ENCODE measurements around the gene DVL1. TPM values are rescaled to one million over a fixed set of nuclear protein-coding genes. Genes with fewer than 3 reads are reported as not detected.

Gene DVL1
- total and polyA plus RNA-seq, 9 of the 15 experiments (the other 6 are each of a cell fraction or from before 2014, with no cell fraction given): 0.62 to 135 (median 24.3) TPM

DNA sequence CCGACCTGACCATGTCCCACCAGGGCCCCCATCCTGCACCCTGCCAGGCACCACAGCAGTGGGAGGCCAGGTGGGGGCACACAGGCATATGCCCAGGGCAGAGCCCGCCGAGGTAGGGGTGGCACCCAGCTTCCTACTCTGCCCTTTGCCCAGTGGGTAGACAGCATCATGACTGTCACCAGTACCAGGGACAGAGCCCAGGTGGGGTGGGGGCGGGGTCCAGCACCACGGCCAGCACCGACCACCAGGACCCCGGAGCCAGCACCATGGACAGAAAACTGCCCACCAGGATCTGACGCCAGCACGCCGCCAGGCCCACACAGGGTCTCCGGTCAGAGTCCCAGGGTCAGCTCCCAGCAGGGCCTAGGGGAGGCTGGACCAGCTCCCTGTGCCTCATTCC is 14.4 kb downstream of the DVL1 start (continued):
- TF ChIP-seq, protein P1, sequence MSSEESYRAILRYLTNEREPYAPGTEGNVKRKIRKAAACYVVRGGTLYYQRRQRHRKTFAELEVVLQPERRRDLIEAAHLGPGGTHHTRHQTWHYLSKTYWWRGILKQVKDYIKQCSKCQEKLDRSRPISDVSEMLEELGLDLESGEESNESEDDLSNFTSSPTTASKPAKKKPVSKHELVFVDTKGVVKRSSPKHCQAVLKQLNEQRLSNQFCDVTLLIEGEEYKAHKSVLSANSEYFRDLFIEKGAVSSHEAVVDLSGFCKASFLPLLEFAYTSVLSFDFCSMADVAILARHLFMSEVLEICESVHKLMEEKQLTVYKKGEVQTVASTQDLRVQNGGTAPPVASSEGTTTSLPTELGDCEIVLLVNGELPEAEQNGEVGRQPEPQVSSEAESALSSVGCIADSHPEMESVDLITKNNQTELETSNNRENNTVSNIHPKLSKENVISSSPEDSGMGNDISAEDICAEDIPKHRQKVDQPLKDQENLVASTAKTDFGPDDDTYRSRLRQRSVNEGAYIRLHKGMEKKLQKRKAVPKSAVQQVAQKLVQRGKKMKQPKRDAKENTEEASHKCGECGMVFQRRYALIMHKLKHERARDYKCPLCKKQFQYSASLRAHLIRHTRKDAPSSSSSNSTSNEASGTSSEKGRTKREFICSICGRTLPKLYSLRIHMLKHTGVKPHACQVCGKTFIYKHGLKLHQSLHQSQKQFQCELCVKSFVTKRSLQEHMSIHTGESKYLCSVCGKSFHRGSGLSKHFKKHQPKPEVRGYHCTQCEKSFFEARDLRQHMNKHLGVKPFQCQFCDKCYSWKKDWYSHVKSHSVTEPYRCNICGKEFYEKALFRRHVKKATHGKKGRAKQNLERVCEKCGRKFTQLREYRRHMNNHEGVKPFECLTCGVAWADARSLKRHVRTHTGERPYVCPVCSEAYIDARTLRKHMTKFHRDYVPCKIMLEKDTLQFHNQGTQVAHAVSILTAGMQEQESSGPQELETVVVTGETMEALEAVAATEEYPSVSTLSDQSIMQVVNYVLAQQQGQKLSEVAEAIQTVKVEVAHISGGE (CRISPR knock-in tag; IDR thresholded peaks at IDR 0.05): no peak
- TF ChIP-seq SAFB2 (IDR thresholded peaks at IDR 0.05; ENCODE audit: borderline replicate concordance, low read depth, low read length, severe bottlenecking) (no peak), NCOA1 (IDR thresholded peaks at IDR 0.05; ENCODE audit: low read depth) (peak; percentile 99), ZNF583 (CRISPR knock-in tag; IDR thresholded peaks at IDR 0.05) (no peak), SRSF9 (IDR thresholded peaks at IDR 0.05; ENCODE audit: borderline replicate concordance, low read depth, low read length) (no peak), ZNF431 (CRISPR knock-in tag; IDR thresholded peaks at IDR 0.05) (0 out of 2 replicates have a peak, but pooled peaks have one; percentile 60), SIN3A (IDR thresholded peaks at IDR 0.05; ENCODE audit: borderline replicate concordance in 2 of 2, control insufficient read depth in 1 of 2, low read depth in 2 of 2, low read length in 2 of 2) (peak in 1 of 2 experiments; percentile 99; a peak in 2 of 4 replicates), HDAC1 (IDR thresholded peaks at IDR 0.05) (peak in 1 of 2 experiments; percentile 81; a peak in 2 of 4 replicates), KAT8 (IDR thresholded peaks at IDR 0.05; ENCODE audit: low read depth) (no peak), ILF3 (IDR thresholded peaks at IDR 0.05; ENCODE audit: borderline replicate concordance) (no peak), MTA1 (IDR thresholded peaks at IDR 0.05; ENCODE audit: borderline replicate concordance) (no peak), ZNF444 (CRISPR knock-in tag; IDR thresholded peaks at IDR 0.05) (no peak)
- TF ChIP-seq, protein P2, sequence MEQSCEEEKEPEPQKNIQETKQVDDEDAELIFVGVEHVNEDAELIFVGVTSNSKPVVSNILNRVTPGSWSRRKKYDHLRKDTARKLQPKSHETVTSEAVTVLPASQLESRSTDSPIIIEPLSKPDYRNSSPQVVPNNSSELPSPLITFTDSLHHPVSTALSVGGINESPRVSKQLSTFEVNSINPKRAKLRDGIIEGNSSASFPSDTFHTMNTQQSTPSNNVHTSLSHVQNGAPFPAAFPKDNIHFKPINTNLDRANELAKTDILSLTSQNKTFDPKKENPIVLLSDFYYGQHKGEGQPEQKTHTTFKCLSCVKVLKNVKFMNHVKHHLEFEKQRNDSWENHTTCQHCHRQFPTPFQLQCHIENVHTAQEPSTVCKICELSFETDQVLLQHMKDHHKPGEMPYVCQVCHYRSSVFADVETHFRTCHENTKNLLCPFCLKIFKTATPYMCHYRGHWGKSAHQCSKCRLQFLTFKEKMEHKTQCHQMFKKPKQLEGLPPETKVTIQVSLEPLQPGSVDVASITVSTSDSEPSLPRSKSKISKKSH (CRISPR knock-in tag; IDR thresholded peaks at IDR 0.05): no peak
- TF ChIP-seq, protein P3, sequence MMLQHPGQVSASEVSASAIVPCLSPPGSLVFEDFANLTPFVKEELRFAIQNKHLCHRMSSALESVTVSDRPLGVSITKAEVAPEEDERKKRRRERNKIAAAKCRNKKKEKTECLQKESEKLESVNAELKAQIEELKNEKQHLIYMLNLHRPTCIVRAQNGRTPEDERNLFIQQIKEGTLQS (IDR thresholded peaks at IDR 0.05): no peak
- TF ChIP-seq, protein P3 (CRISPR knock-in tag; conservative IDR thresholded peaks at IDR 0.05): no peak
- TF ChIP-seq, protein P4, sequence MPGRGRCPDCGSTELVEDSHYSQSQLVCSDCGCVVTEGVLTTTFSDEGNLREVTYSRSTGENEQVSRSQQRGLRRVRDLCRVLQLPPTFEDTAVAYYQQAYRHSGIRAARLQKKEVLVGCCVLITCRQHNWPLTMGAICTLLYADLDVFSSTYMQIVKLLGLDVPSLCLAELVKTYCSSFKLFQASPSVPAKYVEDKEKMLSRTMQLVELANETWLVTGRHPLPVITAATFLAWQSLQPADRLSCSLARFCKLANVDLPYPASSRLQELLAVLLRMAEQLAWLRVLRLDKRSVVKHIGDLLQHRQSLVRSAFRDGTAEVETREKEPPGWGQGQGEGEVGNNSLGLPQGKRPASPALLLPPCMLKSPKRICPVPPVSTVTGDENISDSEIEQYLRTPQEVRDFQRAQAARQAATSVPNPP (IDR thresholded peaks at IDR 0.05; ENCODE audit: borderline replicate concordance, insufficient read depth, insufficient read length): no peak
- TF ChIP-seq, protein P5, sequence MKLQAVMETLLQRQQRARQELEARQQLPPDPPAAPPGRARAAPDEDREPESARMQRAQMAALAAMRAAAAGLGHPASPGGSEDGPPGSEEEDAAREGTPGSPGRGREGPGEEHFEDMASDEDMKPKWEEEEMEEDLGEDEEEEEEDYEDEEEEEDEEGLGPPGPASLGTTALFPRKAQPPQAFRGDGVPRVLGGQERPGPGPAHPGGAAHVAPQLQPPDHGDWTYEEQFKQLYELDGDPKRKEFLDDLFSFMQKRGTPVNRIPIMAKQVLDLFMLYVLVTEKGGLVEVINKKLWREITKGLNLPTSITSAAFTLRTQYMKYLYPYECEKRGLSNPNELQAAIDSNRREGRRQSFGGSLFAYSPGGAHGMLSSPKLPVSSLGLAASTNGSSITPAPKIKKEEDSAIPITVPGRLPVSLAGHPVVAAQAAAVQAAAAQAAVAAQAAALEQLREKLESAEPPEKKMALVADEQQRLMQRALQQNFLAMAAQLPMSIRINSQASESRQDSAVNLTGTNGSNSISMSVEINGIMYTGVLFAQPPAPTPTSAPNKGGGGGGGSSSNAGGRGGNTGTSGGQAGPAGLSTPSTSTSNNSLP (IDR thresholded peaks at IDR 0.05; ENCODE audit: borderline replicate concordance, low read depth, low read length): no peak
- TF ChIP-seq, protein P6, sequence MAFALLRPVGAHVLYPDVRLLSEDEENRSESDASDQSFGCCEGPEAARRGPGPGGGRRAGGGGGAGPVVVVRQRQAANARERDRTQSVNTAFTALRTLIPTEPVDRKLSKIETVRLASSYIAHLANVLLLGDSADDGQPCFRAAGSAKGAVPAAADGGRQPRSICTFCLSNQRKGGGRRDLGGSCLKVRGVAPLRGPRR (CRISPR knock-in tag; IDR thresholded peaks at IDR 0.05): no peak
